Lower leg skin (tissue), 3 donors: Measurements from ENCODE around the gene CLIC2.

Experiments
- POLR2A ChIP-seq, 2 donors: fragments of 450-650 bp; IDR thresholded peaks; one replicate each; pipeline ENCODE4 v1.6.1; 2016 to 2017; ENCODE audit warnings: antibody characterized with exemption in 2 of 2, mild to moderate bottlenecking in 1 of 2, moderate library complexity in 1 of 2
- TF ChIP-seq, protein P1 (sequence below), 3 donors: fragments of 450-650 bp; IDR thresholded peaks; one replicate each; pipeline ENCODE4 v1.5.1; 2016; ENCODE audit warnings: antibody characterized with exemption in 3 of 3, mild to moderate bottlenecking in 3 of 3, moderate library complexity in 2 of 3

GRCh38 chrX:155314260-155314659, 20.2 kb downstream of the CLIC2 start:
- TF ChIP-seq, protein P1, sequence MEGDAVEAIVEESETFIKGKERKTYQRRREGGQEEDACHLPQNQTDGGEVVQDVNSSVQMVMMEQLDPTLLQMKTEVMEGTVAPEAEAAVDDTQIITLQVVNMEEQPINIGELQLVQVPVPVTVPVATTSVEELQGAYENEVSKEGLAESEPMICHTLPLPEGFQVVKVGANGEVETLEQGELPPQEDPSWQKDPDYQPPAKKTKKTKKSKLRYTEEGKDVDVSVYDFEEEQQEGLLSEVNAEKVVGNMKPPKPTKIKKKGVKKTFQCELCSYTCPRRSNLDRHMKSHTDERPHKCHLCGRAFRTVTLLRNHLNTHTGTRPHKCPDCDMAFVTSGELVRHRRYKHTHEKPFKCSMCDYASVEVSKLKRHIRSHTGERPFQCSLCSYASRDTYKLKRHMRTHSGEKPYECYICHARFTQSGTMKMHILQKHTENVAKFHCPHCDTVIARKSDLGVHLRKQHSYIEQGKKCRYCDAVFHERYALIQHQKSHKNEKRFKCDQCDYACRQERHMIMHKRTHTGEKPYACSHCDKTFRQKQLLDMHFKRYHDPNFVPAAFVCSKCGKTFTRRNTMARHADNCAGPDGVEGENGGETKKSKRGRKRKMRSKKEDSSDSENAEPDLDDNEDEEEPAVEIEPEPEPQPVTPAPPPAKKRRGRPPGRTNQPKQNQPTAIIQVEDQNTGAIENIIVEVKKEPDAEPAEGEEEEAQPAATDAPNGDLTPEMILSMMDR (IDR thresholded peaks at IDR 0.05): no peak
- no peak for TF ChIP-seq POLR2A (IDR thresholded peaks at IDR 0.05)
